Tongue (tissue), 2 donors: ENCODE results near the gene TRAIP. TPM values are rescaled to one million over a fixed set of nuclear protein-coding genes. Genes with fewer than 3 reads are reported as not detected.

Source experiments
- DNase-seq: peaks from one replicate; pipeline ENCODE4 v3.0.0-alpha.2; 2015
- total RNA-seq: library from RNA; depleted of rRNA; stranded (reverse); fragments of >200 nt; gene quantifications from one replicate; pipeline ENCODE4 v1.2.3, GENCODE V29; 2014

The TRAIP gene
- total RNA-seq, 1 donor from 2014 or later: 1.6 TPM

DNA sequence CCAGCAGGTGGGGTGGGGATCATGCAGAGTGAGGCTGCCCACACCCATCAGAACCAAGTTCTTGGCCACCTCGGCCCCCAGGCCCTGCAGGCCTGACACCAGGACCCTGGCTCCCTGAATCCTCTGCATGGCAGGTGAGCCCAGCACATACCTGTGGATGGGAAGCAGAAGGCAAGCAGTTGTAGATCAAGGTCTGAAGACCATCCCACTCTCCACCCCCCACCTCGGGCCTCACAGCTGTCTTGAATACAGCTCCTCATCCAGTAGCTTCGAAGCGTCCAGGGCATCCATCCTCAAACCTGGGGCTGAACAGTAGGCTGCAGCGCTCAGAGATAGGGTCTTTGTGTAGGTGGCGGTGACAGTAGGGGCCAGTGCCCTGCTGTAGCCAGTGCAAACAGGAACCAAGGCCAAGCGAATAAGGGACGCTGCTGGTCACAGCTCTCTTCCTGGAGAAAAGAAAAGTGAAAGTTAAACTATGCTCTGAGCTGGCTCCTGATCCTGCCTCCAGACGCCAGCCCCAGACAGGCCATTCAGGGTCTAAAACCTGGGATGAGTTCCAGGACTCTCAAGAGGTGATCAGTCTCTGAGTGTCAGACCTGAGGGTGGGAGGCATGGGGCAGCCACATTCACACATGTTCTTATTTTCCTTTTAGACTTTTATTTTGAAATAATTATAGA is 42.7 kb downstream of the TRAIP start, which contains the start of gene UBA7:
UBA7 (minus strand) TSS at position 457 of the 678 bp plus-strand sequence; CDS start at position 291, 166 bp downstream.
- peak; percentile 61 for DNase-seq

DNA sequence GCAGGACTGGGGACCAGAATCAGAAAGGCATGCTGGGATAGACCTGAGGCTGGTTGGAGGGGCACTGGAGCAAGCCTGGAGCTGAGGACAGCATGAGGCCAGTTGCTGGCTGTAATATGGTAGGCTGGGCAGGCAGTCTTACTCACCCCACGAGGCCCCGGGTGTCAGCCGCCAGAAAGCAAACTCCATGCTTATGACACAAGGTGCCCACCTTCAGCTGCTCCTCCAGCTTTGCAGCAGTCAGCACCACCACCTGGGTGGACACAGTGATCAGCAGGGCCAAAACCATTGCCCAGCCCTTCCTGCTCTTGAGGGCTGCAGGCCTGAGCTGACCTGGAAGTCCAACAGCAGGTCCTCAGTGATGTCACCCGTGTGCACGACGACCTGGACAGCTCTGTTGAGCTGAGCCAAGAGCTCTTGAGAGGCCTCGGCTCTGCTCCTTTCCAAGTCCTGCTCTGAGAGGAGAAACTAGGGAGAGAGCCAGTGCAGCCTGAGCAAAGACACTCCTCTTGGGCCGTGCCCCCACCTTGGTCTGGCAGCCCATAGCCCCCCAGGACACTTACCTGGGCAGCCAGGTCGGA is 43.4 kb downstream of the TRAIP start:
- no peak for DNase-seq

DNA sequence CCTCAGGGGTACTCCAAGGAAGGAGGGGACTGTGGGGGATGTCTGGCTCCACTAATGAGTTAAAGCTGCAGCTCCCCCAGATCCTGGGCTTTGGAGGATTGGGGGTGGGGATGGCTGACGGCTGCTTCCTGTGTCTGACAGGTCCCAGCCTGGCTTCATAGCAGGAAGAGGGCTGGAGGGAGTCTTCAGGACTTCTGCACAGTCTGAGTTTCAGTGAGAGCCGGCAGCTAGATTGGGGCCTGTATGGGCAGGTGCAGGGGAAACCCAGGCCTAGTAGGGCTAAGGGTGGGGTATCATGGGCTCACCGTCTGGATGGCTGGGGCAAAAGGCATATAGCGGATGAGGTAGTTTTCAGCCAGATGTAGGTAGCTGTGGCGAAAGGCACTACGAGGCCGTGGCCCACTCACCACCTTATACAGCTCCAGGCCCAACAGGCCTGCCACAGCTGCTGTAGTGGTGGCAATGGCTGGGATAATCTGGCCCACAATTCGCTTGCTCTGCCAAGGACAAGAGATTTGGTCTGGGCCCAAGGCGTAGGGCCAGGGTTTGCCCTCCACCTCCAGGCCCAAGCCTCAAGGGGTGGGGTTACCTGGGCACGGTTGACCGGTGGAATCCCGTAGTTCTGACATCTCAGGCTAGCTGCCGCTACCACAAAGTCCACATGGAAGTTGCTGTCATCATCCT is 48.8 kb downstream of the TRAIP start:
- DNase-seq: peak; percentile 62

- DNase-seq: no peak
Measured at GRCh38 chr3:49806850-49807249, 49.5 kb downstream of the TRAIP start.

DNA sequence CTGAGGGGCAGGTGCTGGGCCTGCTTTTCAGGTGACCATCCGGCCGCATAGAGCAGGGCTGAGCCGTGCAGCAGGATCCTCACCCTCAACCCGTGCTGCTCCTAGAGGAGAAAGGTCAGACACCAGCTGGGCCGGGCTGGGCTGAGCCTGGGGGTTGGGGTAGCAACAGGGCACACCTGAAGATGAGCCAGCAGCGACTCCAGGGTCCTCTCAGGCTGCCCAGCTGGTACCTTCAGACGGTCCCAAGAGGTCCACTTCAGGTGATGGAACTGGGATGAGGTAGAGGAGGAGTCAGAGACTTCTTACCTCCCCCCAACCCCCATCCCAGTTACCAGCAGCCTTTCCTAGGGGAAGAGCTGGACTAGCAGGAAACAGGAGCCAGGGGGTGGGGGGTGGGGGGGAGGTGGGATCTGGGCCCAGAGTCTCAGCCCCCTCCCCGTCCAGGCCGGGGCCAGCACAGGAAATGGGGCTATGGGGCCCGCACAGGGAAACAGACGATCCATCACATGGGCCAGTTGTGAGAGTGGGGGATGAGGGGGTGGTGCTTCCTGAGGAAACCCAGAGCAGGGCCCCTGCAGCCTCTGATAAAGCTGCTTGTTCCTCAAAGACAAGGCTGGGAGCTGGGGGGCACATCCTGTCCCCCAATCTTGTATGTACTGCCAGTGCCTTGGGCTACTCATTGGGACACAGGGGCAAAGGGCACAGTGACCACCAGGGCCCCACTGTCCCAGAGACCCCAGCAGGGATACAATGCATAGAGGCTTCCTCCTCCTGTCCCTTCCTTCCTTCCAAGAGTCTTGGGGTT is 50.3 kb downstream of the TRAIP start:
- DNase-seq: peak; percentile 91

DNA sequence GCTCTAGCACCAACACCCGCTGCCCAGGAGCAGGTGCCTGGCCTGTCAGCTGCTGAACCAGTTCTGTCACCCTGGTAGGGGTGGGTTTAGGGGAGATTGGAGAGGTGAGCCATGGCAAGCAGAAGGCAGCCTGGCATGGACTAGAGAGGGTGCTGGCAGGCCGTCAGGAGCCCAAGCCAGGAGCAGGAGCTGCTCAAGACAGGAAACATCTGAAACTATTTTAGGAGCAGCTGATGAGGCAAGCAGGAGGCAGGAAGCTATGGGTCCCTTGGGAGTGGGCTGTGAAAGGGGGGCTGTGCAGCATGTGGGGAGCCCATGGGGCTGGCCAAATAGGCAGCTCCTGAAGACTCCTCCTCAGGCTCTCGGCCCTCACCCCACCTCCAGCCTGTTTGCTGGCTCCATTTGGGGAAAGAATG is 51.0 kb downstream of the TRAIP start:
- peak; percentile 95 for DNase-seq

DNA sequence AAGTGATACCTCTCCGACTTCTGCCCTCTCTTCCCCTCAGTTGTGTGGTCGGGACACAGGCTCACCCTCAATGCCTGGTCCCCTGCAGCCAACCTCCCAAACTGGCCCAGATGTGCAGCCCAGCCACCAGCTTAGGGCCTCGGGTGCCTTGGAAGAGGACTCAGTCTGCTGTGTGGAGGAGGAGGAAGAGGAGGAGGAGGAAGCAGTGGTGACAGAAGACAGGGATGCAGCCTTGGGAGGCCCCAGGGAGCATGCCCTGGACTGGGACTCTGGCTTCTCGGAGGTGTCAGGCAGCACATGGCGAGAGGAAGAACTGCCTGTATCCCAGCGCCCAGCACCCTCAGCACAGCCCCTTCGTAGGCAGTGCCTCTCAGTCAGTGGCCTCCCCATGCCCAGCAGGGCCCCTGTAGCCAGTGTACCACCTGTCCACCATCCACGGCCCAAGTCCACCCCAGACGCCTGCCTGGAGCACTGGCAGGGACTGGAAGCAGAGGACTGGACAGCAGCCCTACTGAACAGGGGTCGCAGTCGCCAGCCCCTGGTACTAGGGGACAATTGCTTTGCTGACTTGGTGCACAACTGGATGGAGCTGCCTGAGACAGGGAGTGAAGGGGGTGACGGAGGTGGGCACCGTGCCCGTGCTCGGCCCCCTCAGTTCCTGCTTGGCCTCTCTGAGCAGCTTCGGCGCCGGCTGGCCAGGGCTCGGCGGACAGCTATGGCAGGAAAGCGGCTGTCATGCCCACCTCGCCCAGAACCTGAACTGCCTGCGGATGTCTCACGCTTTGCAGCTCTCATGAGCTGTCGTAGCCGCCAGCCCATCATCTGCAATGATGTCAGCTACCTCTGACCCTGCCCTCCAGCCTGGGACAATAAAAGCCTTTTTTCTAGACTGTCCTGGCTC is 52.0 kb downstream of the TRAIP start:
- DNase-seq: peak; percentile 7

- peak; percentile 85 for DNase-seq
Measured at GRCh38 chr3:49803465-49804140, 52.8 kb downstream of the TRAIP start.

- DNase-seq: peak; percentile 95
Measured at GRCh38 chr3:49802719-49803464, 53.5 kb downstream of the TRAIP start, which contains the start of gene INKA1. Gene INKA1 (plus strand): TSS chr3:49803261. CDS start chr3:49803393, 132 bp downstream.

DNA sequence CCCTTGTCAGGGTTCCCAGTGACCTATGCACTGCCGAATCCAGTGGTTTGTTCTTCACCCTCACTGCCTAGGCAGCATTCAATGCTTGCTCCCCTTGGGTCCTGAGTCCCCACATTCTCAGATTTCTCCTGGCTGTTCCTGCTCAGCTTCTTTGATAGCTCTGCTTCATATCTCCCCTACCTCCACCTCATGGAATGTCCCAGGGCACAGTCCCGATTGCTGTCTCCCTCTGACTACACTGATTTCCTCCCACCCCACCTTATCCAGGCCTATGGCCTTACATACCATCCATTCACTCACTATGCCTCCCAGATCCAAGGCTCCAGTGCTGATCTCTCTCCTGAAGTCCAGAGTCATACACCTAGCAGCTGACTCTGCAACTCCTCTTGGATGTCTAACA is 55.2 kb downstream of the TRAIP start:
- no peak for DNase-seq

DNA sequence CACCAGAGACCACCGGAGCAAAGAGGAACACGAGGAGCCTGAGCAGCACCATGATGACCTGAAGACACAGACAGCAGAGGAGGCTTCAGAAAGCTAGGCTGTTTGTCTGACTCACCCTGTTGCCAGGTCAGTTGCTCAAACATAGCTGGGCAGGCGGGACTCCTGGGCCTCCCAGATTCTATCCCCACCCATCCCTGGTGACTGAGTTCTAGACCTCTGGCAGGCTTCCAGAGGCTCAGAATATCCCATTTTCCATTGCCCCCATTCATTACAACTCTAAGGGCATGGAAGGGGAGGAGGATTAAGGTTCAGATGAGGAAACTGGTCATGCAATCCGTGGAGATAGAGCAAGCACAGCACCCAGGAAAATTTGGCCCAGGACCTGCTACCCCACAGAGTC is 56.6 kb downstream of the TRAIP start, which contains the start of gene CDHR4:
CDHR4 (minus strand) TSS at position 113 of the 400 bp plus-strand sequence; CDS start at position 52, 61 bp downstream.
- DNase-seq: no peak

DNA sequence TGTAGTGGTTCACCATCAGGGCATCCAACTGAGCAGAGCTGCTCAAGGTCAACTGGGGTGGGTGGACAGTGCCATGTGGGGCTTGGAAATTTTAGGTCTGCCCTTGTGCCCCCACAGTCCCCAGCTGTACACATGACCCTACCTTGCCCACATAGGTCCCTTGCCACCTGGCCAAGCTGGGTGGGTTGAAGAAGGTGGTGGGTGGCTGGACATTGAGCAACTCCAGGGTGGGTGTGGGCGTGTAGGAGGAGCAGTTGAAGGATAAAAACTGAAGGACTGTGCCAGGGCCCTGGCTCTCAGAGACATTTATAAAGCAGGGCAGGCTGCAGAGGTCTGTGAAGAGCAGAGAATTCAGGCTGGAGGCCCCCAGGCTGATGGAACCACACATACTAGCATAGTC is 57.3 kb downstream of the TRAIP start:
- no peak for DNase-seq

DNA sequence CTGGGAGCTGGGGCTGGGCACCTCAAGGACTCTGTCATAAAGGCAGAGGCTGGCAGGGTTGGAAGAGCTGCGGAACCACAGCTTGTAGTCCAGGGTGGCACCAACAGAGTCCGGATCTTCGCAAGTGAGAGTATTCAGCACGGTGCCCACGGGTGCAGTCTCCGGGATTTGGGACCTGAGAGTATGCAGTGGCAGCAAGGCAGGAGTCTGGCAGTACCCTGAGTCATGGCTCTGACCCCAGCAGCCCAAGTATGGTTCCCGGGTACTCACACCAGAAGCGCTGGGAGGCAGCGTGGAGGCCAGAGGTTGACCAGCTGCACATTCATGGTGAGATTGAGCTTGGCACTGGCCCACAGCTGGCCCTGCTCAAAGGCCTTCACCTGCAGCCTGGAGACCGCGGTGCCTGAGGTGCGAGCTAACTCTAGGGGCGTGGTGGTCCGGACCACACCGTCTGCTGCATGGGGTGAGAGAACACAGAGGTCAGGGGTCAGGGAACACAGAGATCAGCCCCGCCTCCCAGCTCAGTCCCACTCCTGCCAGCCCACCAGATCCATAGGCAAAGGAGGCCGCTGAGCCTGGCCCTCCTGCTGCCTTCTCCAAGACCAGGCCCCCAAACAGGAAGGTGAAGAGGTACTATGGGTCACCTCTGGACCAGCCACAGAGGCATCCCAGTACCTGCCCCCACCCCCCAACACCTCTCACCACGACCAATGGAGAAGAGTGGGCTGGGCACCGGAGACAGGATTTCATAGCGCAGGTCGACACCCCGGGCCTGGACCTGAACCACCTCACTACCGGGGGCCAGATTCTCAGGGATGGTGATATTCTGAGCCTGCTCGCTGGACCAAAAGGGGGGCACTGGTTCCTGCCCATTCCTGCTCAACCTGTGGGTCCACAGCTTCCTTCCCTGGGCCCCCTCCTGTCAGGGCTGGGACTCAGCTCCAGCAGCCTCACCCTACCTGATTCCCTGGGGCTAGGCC is 61.1 kb downstream of the TRAIP start:
- no peak for DNase-seq

DNA sequence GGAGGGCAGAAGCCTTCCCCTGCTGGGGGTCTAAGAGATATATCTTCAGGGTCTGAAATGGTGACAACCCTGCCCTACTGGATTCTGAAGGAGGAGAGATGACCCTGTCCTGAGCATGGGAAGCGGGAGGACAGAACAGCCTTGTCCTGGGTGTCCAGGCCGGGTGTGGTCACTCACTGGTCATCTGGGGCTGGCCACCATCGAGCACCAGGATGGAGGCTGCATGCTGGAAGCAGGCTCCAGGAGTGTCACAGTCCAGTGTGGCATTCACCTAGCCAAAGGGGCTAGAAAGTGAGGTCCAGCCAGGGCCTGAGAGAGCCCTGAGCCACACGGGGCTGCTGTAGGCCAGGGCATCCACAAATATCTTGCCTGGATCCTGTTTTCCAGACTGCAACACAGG is 61.9 kb downstream of the TRAIP start:
- DNase-seq: no peak

DNA sequence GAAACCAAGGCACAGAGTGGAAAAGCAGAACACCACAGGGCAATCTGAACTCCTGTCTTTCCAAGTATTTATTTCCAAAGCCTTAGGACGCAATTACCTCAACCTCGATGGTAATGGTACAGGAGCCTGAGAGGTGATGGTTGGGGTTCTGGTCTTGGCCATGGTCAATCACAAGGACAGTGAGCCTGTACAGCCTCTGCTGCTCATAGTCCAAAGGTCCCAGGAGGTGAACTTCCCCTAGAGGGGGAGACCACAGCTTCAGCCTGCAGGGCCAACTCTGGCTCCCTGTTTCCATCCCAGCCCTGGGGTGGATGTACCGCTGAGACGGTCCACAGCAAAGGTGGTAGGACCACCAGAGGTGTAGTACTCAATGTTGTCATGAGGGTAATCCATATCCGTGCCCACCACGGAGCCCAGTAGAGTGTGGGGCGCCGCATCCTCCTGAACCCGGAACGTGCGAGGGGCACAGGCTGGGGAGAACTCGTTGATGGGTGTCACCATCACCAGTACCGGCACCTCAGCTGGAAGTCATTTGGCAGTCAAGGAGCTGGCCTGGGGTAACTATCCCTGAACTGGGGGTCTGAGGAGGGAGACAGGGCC is 62.8 kb downstream of the TRAIP start:
- DNase-seq: no peak

GRCh38 chr3:49792371-49793150 is 63.8 kb downstream of the TRAIP start:
- no peak for DNase-seq

- DNase-seq: no peak
Measured at GRCh38 chr3:49791571-49791970, 64.8 kb downstream of the TRAIP start.
